Right lobe of liver (tissue), 4 donors: ENCODE measurements around the gene CDH3.

Source experiments
- CTCF ChIP-seq, 4 donors: fragments of 200-600 bp in 3 of 4; fragments of 450-650 bp in 1 of 4; IDR thresholded peaks; one replicate each; pipeline versions ENCODE4 v1.5.1 to v1.8.0; 2016 to 2022; ENCODE audit warnings: antibody characterized with exemption in 4 of 4, mild to moderate bottlenecking in 2 of 4
- POLR2A ChIP-seq: fragments of 450-650 bp; IDR thresholded peaks from one replicate; pipeline ENCODE4 v1.6.1; 2017; ENCODE audit warnings: antibody characterized with exemption, mild to moderate bottlenecking
- donor health status: DM: no; HTN: no; CAD: no.
- donor health status: DM: no; HTN: no; CAD: no.
- donor health status: DM: no; HTN: yes; CAD: no.

DNA sequence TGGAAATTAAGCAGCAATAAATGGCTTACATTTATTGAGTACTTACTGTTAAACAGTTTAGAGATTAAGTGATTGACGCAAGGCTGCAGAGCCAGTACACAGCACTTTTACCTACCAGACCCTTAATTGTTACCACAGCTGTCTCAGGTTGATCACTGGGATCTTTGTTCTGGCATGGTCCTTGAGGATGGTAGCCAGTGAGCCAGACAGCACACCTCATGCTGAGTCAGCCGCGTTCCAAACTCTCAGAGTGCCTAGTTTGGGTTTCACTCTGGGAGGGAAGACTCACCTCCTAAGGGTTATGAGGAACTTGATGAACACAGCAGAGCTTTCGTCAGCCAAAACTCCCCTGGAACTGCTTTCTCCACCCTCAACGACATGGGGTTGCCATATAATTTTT lies 20.4 kb downstream of the CDH3 start:
- no peak for TF ChIP-seq CTCF (IDR thresholded peaks at IDR 0.05)
- no peak for TF ChIP-seq POLR2A
